ENCODE measurements around the gene DNAH9. TPM values are rescaled to one million over a fixed set of nuclear protein-coding genes. Genes with fewer than 3 reads are reported as not detected.

DNAH9 gene
- total and polyA plus RNA-seq, 2 of the 8 experiments (the other 6 are each of a cell fraction or from before 2014, with no cell fraction given), result 0.21 to 0.86 TPM

- Histone ChIP-seq H3K27me3 (replicated peaks in 1 of 4; ENCODE audit: control insufficient read depth in 3 of 4, extremely low read depth in 1 of 4, insufficient read depth in 3 of 4, low read length in 3 of 4) (no peaks in the 10 kb centered on the region), H2BK120ac (replicated peaks; ENCODE audit: low read depth, low read length) (no peak overlapping the region), H3K79me2 (ENCODE audit: control insufficient read depth in 1 of 2, insufficient read depth in 2 of 2, low read length in 2 of 2) (no peaks in the 10 kb centered on the region), H3K79me1 (ENCODE audit: low read depth, low read length) (no peaks in the 10 kb centered on the region), H3K4me3 (ENCODE audit: extremely low read depth in 1 of 4, insufficient read depth in 2 of 4, low read depth in 3 of 4, low read length in 4 of 4) (no peak overlapping the region), H4K8ac (ENCODE audit: extremely low read depth, insufficient read depth, low read length) (no peak overlapping the region), H3K9ac (replicated peaks in 1 of 4; ENCODE audit: extremely low read depth in 1 of 4, low read depth in 3 of 4, low read length in 3 of 4) (no peak overlapping the region), H2AK5ac (ENCODE audit: low read depth, low read length) (no peak overlapping the region), H4K20me1 (replicated peaks in 1 of 2; ENCODE audit: control insufficient read depth in 1 of 2, insufficient read depth in 2 of 2, low read length in 2 of 2) (no peaks in the 10 kb centered on the region), H3K23me2 (ENCODE audit: low read depth, low read length) (no peaks in the 10 kb centered on the region), H3K18ac (ENCODE audit: extremely low read depth, low read length) (no peak overlapping the region), H3K56ac (replicated peaks; ENCODE audit: insufficient read length, low read depth, low read length) (no peak overlapping the region), H3K9me3 (ENCODE audit: insufficient read depth in 2 of 2, low read depth in 1 of 2, low read length in 1 of 2) (no peaks in the 10 kb centered on the region), H3K4me1 (replicated peaks in 1 of 4; ENCODE audit: control insufficient read depth in 3 of 4, insufficient read depth in 4 of 4, low read length in 3 of 4) (no peaks in the 10 kb centered on the region), H4K5ac (ENCODE audit: insufficient read length, low read depth, low read length) (no peak overlapping the region), H3K4me2 (ENCODE audit: insufficient read depth in 1 of 2, low read depth in 2 of 2, low read length in 2 of 2) (no peak overlapping the region), H3K23ac (ENCODE audit: insufficient read length) (no peak overlapping the region), H2BK12ac (ENCODE audit: low read depth, low read length) (no peak overlapping the region), H3K14ac (ENCODE audit: insufficient read length) (no peak overlapping the region), H3K36me3 (ENCODE audit: control insufficient read depth in 2 of 4, insufficient read depth in 4 of 4, low read length in 3 of 4) (no peaks in the 10 kb centered on the region), H3K27ac (ENCODE audit: low read depth, low read length) (no peak overlapping the region), H2BK15ac (ENCODE audit: low read length) (no peak overlapping the region), H2BK20ac (ENCODE audit: low read length) (no peak overlapping the region), H3K4ac (replicated peaks; ENCODE audit: insufficient read length, low read depth, low read length) (no peak overlapping the region), H2BK5ac (ENCODE audit: low read depth, low read length) (no peak overlapping the region), H4K91ac (replicated peaks; ENCODE audit: insufficient read length, low read length) (no peak overlapping the region), H2AFZ (ENCODE audit: low read length) (no peak overlapping the region)
- TF ChIP-seq CTCF (IDR thresholded peaks at IDR 0.05; ENCODE audit: control extremely low read depth in 1 of 3, insufficient read depth in 1 of 3, low read depth in 1 of 3, low read length in 3 of 3), result peak in 2 of 3 experiments; percentile 39 to 50; a peak in 3 of 4 replicates
- TF ChIP-seq CHD1 (IDR thresholded peaks at IDR 0.05; ENCODE audit: low read depth, low read length), result no peak
- TF ChIP-seq RAD21 (IDR thresholded peaks at IDR 0.05 in 1 of 2, conservative IDR thresholded peaks at IDR 0.05 in 1 of 2; ENCODE audit: low read depth in 2 of 2, low read length in 2 of 2), result peak; percentile 48 to 56
- ChIA-PET CTCF (ENCODE audit: partially characterized antibody) (interaction anchor here (1.0 to 1.5 kb wide), 3 partner anchors 12 to 191 kb away, joined by 3 to 4 read pairs (median 4); no protein-coding TSS in a partner anchor), POLR2A (ENCODE audit: partially characterized antibody) (interaction anchor here (0.7 kb wide), 1 partner anchor 47 kb away, joined by 3 read pairs; no protein-coding TSS in a partner anchor)
- WGBS, 2 experiments (ENCODE audit: extremely low coverage in 1 of 2, insufficient coverage in 1 of 2, insufficient read length in 1 of 2, insufficient replicate concordance in 2 of 2, low coverage in 1 of 2, low lambda C conversion rate in 2 of 2, missing lambda C conversion rate in 1 of 2), result 82% methylated on average over 5 of the region's 5 CpGs; no CpG with 5 or more reads in 1 of the 2 experiments
- DNase-seq (ENCODE audit: low read depth in 1 of 2, low spot score in 2 of 2), result no peak
- no peak for FAIRE-seq
Observed at GRCh38 chr17:11880714-11881113, 282.4 kb downstream of the DNAH9 start.

All from H1 (cell line).